WTC11 (cell line): ENCODE data around the gene OR2G2.

Source experiments
- ATF2 ChIP-seq: sonication (generic); formaldehyde crosslinking; IDR thresholded peaks from 2 replicates; pipeline ENCODE4 v1.8.1; 2022; ENCODE audit warnings: low read depth, missing genetic modification reagents, borderline replicate concordance
- CREM ChIP-seq: sonication (generic); formaldehyde crosslinking; IDR thresholded peaks from 2 replicates; pipeline ENCODE4 v1.8.1; 2022; ENCODE audit warnings: mild to moderate bottlenecking, missing genetic modification reagents, moderate library complexity
- E2F4 ChIP-seq: sonication (generic); formaldehyde crosslinking; IDR thresholded peaks from 2 replicates; pipeline ENCODE4 v1.8.1; 2022; ENCODE audit warnings: low read depth, mild to moderate bottlenecking, moderate library complexity, missing genetic modification reagents, borderline replicate concordance
- ETV6 ChIP-seq: sonication (generic); formaldehyde crosslinking; IDR thresholded peaks from 2 replicates; pipeline ENCODE4 v1.8.1; 2022; ENCODE audit warnings: mild to moderate bottlenecking, missing genetic modification reagents
- IRF2 ChIP-seq: sonication (generic); formaldehyde crosslinking; IDR thresholded peaks from 2 replicates; pipeline ENCODE4 v1.8.0; 2022; ENCODE audit warnings: low read depth, missing genetic modification reagents, borderline replicate concordance
- NR1H2 ChIP-seq: sonication (generic); formaldehyde crosslinking; IDR thresholded peaks from 2 replicates; pipeline ENCODE4 v1.9.0; 2021; ENCODE audit warnings: mild to moderate bottlenecking, moderate library complexity, missing genetic modification reagents
- OVOL2 ChIP-seq: fragments of 250-450 bp; sonication (Bioruptor Pico); IDR thresholded peaks from 2 replicates; pipeline ENCODE4 v1.9.0; 2021; ENCODE audit warnings: mild to moderate bottlenecking, borderline replicate concordance
- SP1 ChIP-seq: sonication (generic); formaldehyde crosslinking; conservative IDR thresholded peaks from 2 replicates; pipeline ENCODE4 v1.8.1; 2022; ENCODE audit warnings: missing genetic modification reagents
- ZMAT4 ChIP-seq: fragments of 250-450 bp; sonication (Bioruptor Pico); IDR thresholded peaks from 2 replicates; pipeline ENCODE4 v1.9.0; 2021; ENCODE audit warnings: mild to moderate bottlenecking
- ZNF121 ChIP-seq: sonication (generic); formaldehyde crosslinking; IDR thresholded peaks from 2 replicates; pipeline ENCODE4 v1.8.0; 2023; ENCODE audit warnings: missing genetic modification reagents
- TF ChIP-seq, protein P1 (sequence below): fragments of 200-600 bp; IDR thresholded peaks from 2 replicates; pipeline ENCODE4 v1.8.0; 2022; ENCODE audit warnings: antibody characterized with exemption
- TF ChIP-seq, protein P2 (sequence below): sonication (generic); formaldehyde crosslinking; conservative IDR thresholded peaks from 2 replicates; pipeline ENCODE4 v1.8.1; 2022; ENCODE audit warnings: mild to moderate bottlenecking, missing genetic modification reagents
- TF ChIP-seq, protein P3 (sequence below): sonication (generic); formaldehyde crosslinking; IDR thresholded peaks from 2 replicates; pipeline ENCODE4 v1.8.1; 2023; ENCODE audit warnings: mild to moderate bottlenecking, missing genetic modification reagents
- TF ChIP-seq, protein P4 (sequence below): sonication (generic); formaldehyde crosslinking; IDR thresholded peaks from 2 replicates; pipeline ENCODE4 v1.8.0; 2022; ENCODE audit warnings: mild to moderate bottlenecking, missing genetic modification reagents

GRCh38 chr1:247548092-247548491 is 40.1 kb upstream of the OR2G2 start:
- TF ChIP-seq ZMAT4 (CRISPR knock-in tag) (no peak), SP1 (CRISPR knock-in tag) (no peak), E2F4 (no peak), OVOL2 (no peak), IRF2 (no peak), NR1H2 (CRISPR knock-in tag) (no peak), CREM (no peak), ATF2 (CRISPR knock-in tag) (no peak), ZNF121 (CRISPR knock-in tag) (no peak), ETV6 (CRISPR knock-in tag) (no peak)
- TF ChIP-seq, protein P1, sequence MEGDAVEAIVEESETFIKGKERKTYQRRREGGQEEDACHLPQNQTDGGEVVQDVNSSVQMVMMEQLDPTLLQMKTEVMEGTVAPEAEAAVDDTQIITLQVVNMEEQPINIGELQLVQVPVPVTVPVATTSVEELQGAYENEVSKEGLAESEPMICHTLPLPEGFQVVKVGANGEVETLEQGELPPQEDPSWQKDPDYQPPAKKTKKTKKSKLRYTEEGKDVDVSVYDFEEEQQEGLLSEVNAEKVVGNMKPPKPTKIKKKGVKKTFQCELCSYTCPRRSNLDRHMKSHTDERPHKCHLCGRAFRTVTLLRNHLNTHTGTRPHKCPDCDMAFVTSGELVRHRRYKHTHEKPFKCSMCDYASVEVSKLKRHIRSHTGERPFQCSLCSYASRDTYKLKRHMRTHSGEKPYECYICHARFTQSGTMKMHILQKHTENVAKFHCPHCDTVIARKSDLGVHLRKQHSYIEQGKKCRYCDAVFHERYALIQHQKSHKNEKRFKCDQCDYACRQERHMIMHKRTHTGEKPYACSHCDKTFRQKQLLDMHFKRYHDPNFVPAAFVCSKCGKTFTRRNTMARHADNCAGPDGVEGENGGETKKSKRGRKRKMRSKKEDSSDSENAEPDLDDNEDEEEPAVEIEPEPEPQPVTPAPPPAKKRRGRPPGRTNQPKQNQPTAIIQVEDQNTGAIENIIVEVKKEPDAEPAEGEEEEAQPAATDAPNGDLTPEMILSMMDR: no peak
- TF ChIP-seq, protein P2, sequence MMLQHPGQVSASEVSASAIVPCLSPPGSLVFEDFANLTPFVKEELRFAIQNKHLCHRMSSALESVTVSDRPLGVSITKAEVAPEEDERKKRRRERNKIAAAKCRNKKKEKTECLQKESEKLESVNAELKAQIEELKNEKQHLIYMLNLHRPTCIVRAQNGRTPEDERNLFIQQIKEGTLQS (CRISPR knock-in tag): no peak
- TF ChIP-seq, protein P3, sequence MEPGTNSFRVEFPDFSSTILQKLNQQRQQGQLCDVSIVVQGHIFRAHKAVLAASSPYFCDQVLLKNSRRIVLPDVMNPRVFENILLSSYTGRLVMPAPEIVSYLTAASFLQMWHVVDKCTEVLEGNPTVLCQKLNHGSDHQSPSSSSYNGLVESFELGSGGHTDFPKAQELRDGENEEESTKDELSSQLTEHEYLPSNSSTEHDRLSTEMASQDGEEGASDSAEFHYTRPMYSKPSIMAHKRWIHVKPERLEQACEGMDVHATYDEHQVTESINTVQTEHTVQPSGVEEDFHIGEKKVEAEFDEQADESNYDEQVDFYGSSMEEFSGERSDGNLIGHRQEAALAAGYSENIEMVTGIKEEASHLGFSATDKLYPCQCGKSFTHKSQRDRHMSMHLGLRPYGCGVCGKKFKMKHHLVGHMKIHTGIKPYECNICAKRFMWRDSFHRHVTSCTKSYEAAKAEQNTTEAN (CRISPR knock-in tag): no peak
- TF ChIP-seq, protein P4, sequence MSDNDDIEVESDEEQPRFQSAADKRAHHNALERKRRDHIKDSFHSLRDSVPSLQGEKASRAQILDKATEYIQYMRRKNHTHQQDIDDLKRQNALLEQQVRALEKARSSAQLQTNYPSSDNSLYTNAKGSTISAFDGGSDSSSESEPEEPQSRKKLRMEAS (CRISPR knock-in tag): no peak
